ENCODE results near the gene ZNF3.

GRCh38 chr7:100080907-100081534, 502 bp downstream of the ZNF3 start:
- no peak for TF ChIP-seq CTCF (IDR thresholded peaks at IDR 0.05)
- TF ChIP-seq EP300 (IDR thresholded peaks at IDR 0.05): no peak
- TF ChIP-seq, protein P1, sequence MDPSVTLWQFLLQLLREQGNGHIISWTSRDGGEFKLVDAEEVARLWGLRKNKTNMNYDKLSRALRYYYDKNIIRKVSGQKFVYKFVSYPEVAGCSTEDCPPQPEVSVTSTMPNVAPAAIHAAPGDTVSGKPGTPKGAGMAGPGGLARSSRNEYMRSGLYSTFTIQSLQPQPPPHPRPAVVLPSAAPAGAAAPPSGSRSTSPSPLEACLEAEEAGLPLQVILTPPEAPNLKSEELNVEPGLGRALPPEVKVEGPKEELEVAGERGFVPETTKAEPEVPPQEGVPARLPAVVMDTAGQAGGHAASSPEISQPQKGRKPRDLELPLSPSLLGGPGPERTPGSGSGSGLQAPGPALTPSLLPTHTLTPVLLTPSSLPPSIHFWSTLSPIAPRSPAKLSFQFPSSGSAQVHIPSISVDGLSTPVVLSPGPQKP (IDR thresholded peaks at IDR 0.05; ENCODE audit: low read depth, low read length): no peak
- TF ChIP-seq, protein P2, sequence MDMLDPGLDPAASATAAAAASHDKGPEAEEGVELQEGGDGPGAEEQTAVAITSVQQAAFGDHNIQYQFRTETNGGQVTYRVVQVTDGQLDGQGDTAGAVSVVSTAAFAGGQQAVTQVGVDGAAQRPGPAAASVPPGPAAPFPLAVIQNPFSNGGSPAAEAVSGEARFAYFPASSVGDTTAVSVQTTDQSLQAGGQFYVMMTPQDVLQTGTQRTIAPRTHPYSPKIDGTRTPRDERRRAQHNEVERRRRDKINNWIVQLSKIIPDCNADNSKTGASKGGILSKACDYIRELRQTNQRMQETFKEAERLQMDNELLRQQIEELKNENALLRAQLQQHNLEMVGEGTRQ (IDR thresholded peaks at IDR 0.05): no peak
- TF ChIP-seq SMC3 (IDR thresholded peaks at IDR 0.05): no peak
- TF ChIP-seq CBX2 (IDR thresholded peaks at IDR 0.05; ENCODE audit: borderline replicate concordance, low read depth): no peak

Data from A549 (cell line).